HepG2 (cell line): ENCODE results near the gene PODXL2. TPM values are rescaled to one million over a fixed set of nuclear protein-coding genes. Genes with fewer than 3 reads are reported as not detected.

Experiments used
- ATAC-seq: fragments of 200-7000 bp; cut with Tn5 transposase; 3 replicates; pipeline ENCODE4 v1.9.1; 2020; ENCODE audit warnings: mild to moderate bottlenecking, moderate library complexity
- BruUV-seq: library from RNA; stranded (reverse); fragments of 400-500 nt; replicated peaks from 2 replicates; lab custom pipeline; 2021; lab: Mats Ljungman, UMichigan
- CTCF ChIA-PET: fragments of 300-600 bp; formaldehyde crosslinking; extraction: SDS; loops from one replicate; lab custom pipeline; 2021; ENCODE audit warnings: low total read pairs, inconsistent platforms, low intra/inter-chr PET ratio; lab: Yijun Ruan, JAX
- POLR2A ChIA-PET: fragments of 350-600 bp; sonication (Branson Sonifier 250); formaldehyde crosslinking; loops from one replicate; lab custom pipeline; 2020; ENCODE audit warnings: antibody characterized with exemption, inconsistent platforms; lab: Yijun Ruan, JAX
- DNase-seq: peaks from one replicate; pipeline ENCODE4 v3.0.0-alpha.2; 2015; ENCODE audit warnings: low spot score
- FAIRE-seq: peaks from 3 replicates; lab custom pipeline; 2011; peaks lifted over from hg19 to GRCh38; lab: Jason Lieb, UNC
- H2AFZ ChIP-seq: one replicate; pipeline ENCODE4 v1.6.1; 2011; ENCODE audit warnings: low read length, inconsistent platforms
- H3K27ac ChIP-seq: fragments of 300-600 bp; 3 replicates; pipeline ENCODE4 v1.8.0; 2011; ENCODE audit warnings: mixed run types, mild to moderate bottlenecking, mixed read lengths, low read length, inconsistent platforms; ENCODE audit not compliant: insufficient read depth; ENCODE audit errors: extremely low read length
- H3K27me3 ChIP-seq, 2 experiments: fragments of 200-600 bp in 1 of 2; 2 replicates in 1 of 2; 3 replicates in 1 of 2; pipeline versions ENCODE4 v1.6.0 to v1.8.0; 2011; ENCODE audit warnings: low read length in 2 of 2, mild to moderate bottlenecking in 2 of 2, moderate library complexity in 2 of 2, inconsistent platforms in 1 of 2; ENCODE audit not compliant: insufficient read depth in 2 of 2, control insufficient read depth in 1 of 2
- H3K36me3 ChIP-seq, 2 experiments: fragments of 200-600 bp in 1 of 2; replicated peaks in 1 of 2; 2 replicates in 1 of 2; 3 replicates in 1 of 2; pipeline versions ENCODE4 v1.5.1 to v1.8.0; 2011; ENCODE audit warnings: low read length in 2 of 2, inconsistent platforms in 1 of 2; ENCODE audit not compliant: insufficient read depth in 2 of 2, control insufficient read depth in 1 of 2
- H3K4me1 ChIP-seq: 2 replicates; pipeline ENCODE4 v1.5.1; 2012; ENCODE audit warnings: low read length, inconsistent platforms; ENCODE audit not compliant: insufficient read depth
- H3K4me2 ChIP-seq: 2 replicates; pipeline ENCODE4 v1.6.0; 2011; ENCODE audit warnings: low read depth, low read length, inconsistent platforms
- H3K4me3 ChIP-seq, 3 experiments: fragments of 200-600 bp in 1 of 3; sonication (generic), shearing (Covaris generic) in 1 of 3; replicated peaks in 1 of 3; 2 replicates each; pipeline ENCODE4 v1.5.1; 2011 to 2016; ENCODE audit warnings: low read length in 3 of 3, inconsistent platforms in 2 of 3, low read depth in 2 of 3, mild to moderate bottlenecking in 2 of 3, control low read depth in 1 of 3, mixed read lengths in 1 of 3; ENCODE audit not compliant: insufficient read depth in 1 of 3
- H3K79me2 ChIP-seq: one replicate; pipeline ENCODE4 v1.6.1; 2011; ENCODE audit warnings: low read length, inconsistent platforms; ENCODE audit not compliant: insufficient read depth
- H3K9ac ChIP-seq: 2 replicates; pipeline ENCODE4 v1.6.0; 2011; ENCODE audit warnings: mild to moderate bottlenecking, low read depth, low read length, inconsistent platforms; ENCODE audit not compliant: insufficient read depth
- H3K9me3 ChIP-seq: 2 replicates; pipeline ENCODE4 v1.5.1; 2012; ENCODE audit warnings: mild to moderate bottlenecking, low read length
- H4K20me1 ChIP-seq: 2 replicates; pipeline ENCODE4 v1.6.0; 2011; ENCODE audit warnings: inconsistent platforms, mild to moderate bottlenecking, low read length, moderate library complexity; ENCODE audit not compliant: insufficient read depth
- CBX2 ChIP-seq, 2 experiments: fragments of 200-600 bp in 1 of 2; sonication (generic); formaldehyde crosslinking in 1 of 2; IDR thresholded peaks; 2 replicates each; pipeline versions ENCODE4 v1.7.0 to v1.8.1; 2018 to 2022; ENCODE audit warnings: low read depth in 2 of 2, low read length in 1 of 2, mild to moderate bottlenecking in 1 of 2, missing genetic modification reagents in 1 of 2
- CEBPG ChIP-seq: IDR thresholded peaks from 2 replicates; pipeline ENCODE4 v1.6.1; 2016
- DNMT3B ChIP-seq: conservative IDR thresholded peaks from 2 replicates; pipeline ENCODE4 v1.6.1; 2016; ENCODE audit warnings: missing biosample characterization, control low read depth
- HNRNPK ChIP-seq: fragments of 200-400 bp; formaldehyde crosslinking; IDR thresholded peaks from 2 replicates; pipeline ENCODE4 v1.6.1; 2018; ENCODE audit warnings: low read length, low read depth, moderate library complexity, mild to moderate bottlenecking; ENCODE audit not compliant: poor library complexity, severe bottlenecking
- PLRG1 ChIP-seq: fragments of 450-650 bp; conservative IDR thresholded peaks from 2 replicates; pipeline ENCODE4 v1.6.1; 2016
- REPIN1 ChIP-seq: sonication (generic); formaldehyde crosslinking; IDR thresholded peaks from 2 replicates; pipeline ENCODE4 v1.8.0; 2022; ENCODE audit warnings: missing genetic modification reagents, low read depth, mild to moderate bottlenecking, borderline replicate concordance
- SAFB2 ChIP-seq: sonication (generic); formaldehyde crosslinking; IDR thresholded peaks from 2 replicates; pipeline ENCODE4 v1.5.1; 2020; ENCODE audit warnings: missing genetic modification reagents, low read depth, mild to moderate bottlenecking, borderline replicate concordance
- SNRNP70 ChIP-seq: fragments of 200-400 bp; formaldehyde crosslinking; IDR thresholded peaks from 2 replicates; pipeline ENCODE4 v1.6.1; 2017; ENCODE audit warnings: mild to moderate bottlenecking, low read depth, low read length, moderate library complexity
- TCF7L2 ChIP-seq: IDR thresholded peaks from 2 replicates; pipeline ENCODE4 v1.6.1; 2011; ENCODE audit warnings: mild to moderate bottlenecking, low read depth, low read length, moderate library complexity
- ZBTB38 ChIP-seq: sonication (generic); formaldehyde crosslinking; IDR thresholded peaks from 2 replicates; pipeline ENCODE4 v1.5.1; 2020; ENCODE audit warnings: mild to moderate bottlenecking, missing genetic modification reagents
- ZNF10 ChIP-seq: sonication (generic); formaldehyde crosslinking; IDR thresholded peaks from 2 replicates; pipeline ENCODE4 v1.4.0; 2020; ENCODE audit warnings: mild to moderate bottlenecking, low read depth, missing genetic modification reagents, borderline replicate concordance
- ZNF24 ChIP-seq: fragments of 450-650 bp; IDR thresholded peaks from 2 replicates; pipeline ENCODE4 v1.6.1; 2017; ENCODE audit warnings: antibody characterized with exemption, mild to moderate bottlenecking
- ZNF317 ChIP-seq: sonication (generic); formaldehyde crosslinking; IDR thresholded peaks from 2 replicates; pipeline ENCODE4 v1.5.0; 2020; ENCODE audit warnings: mild to moderate bottlenecking, missing genetic modification reagents
- ZNF761 ChIP-seq: sonication (generic); formaldehyde crosslinking; conservative IDR thresholded peaks from 2 replicates; pipeline ENCODE4 v1.4.0; 2020; ENCODE audit warnings: mild to moderate bottlenecking, missing genetic modification reagents
- ZNF777 ChIP-seq: sonication (generic); formaldehyde crosslinking; IDR thresholded peaks from 2 replicates; pipeline ENCODE4 v1.4.0; 2020; ENCODE audit warnings: missing genetic modification reagents
- WGBS: methylation state at CpG from one replicate; pipeline ENCODE4 v1.1.6; 2017; ENCODE audit warnings: low lambda C conversion rate; 5-methylcytosine and 5-hydroxymethylcytosine counted together
- in situ Hi-C: cut with HindIII; loops from 2 replicates; pipeline ENCODE4 v1.10.0; 2017; ENCODE audit warnings: low pct_unique_long_range_greater_than_20kb; ENCODE audit not compliant: extremely low pct_ligation_motif_present
- intact Hi-C: fragments of 100-400 bp; cut with micrococcal nuclease; formaldehyde crosslinking; loops from one replicate; pipeline ENCODE4 v1.10.0; 2022; ENCODE audit not compliant: unreplicated experiment
- polyA plus RNA-seq, 8 experiments: library from polyadenylated mRNA; depleted of rRNA in 3 of 8; stranded (reverse) in 7 of 8; unstranded in 1 of 8; fragments of >200 nt; fragmentation: Illumina TruSeq in 4 of 8; extraction: Trizol in 4 of 8; gene quantifications; 2 replicates each; pipeline versions ENCODE4 v1.2.1 to v1.2.3, GENCODE V29; 2011 to 2016; ENCODE audit warnings: low read depth in 4 of 8, missing spikeins in 1 of 8, mixed read lengths in 1 of 8; ENCODE audit not compliant: insufficient read depth in 1 of 8
- total RNA-seq, 5 experiments: library from RNA; depleted of rRNA; stranded (reverse); fragments of >200 nt; fragmentation: Illumina TruSeq; extraction: Trizol; gene quantifications; 2 replicates each; pipeline ENCODE4 v1.2.3, GENCODE V29; 2016; ENCODE audit warnings: low read depth in 1 of 5
- TF ChIP-seq, protein P1 (sequence below): sonication (generic); formaldehyde crosslinking; IDR thresholded peaks from 2 replicates; pipeline ENCODE4 v1.5.0; 2020; ENCODE audit warnings: mild to moderate bottlenecking, missing genetic modification reagents

Gene PODXL2
- total and polyA plus RNA-seq, 2 of the 13 experiments (the other 11 are each of a cell fraction or from before 2014, with no cell fraction given): 20.4 to 25.1 TPM

DNA sequence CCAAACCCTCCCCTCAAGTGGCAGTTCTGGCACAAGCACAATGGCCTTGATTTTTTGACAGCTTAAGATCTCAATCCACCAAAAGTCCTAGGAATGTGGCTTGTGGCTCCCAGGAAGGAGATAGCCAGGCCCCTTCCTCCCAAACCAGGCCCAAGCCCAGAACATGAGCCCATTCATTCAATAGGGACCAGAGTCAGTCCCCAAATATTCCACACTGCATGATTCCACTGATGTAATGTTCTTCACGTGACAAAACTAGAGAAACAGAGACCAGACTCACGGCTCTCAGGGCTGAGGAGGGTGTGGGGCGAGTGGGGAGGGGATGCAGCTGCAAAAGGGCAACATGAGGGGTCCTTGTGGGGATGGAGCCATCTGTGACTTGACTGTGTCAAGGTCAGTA is 69.3 kb downstream of the PODXL2 start:
- H3K4me3 ChIP-seq: no peak overlapping the region; a peak in 1 of 6 replicates
- H3K4me2 ChIP-seq: no peak overlapping the region
- no peaks in the 10 kb centered on the region for H4K20me1 ChIP-seq
- WGBS: 39% methylated on average over 3 of the region's 3 CpGs
- H3K4me1 ChIP-seq: peaks cover 12% of the 10 kb centered on the region
- no TSS peak for BruUV-seq
- H3K36me3 ChIP-seq: no peaks in the 10 kb centered on the region
- H3K79me2 ChIP-seq: no peaks in the 10 kb centered on the region
- FAIRE-seq (no peak), DNase-seq (no peak), ATAC-seq (no peak)
- no peak overlapping the region for H3K27ac ChIP-seq
- POLR2A ChIA-PET: no interaction called here
- TF ChIP-seq SNRNP70: no peak
- no peak for TF ChIP-seq PLRG1
- peaks cover 0 to 2% of the 10 kb centered on the region in 2 experiments; a peak in 2 of 5 replicates for H3K27me3 ChIP-seq
- in situ Hi-C loops: no loop called here
- intact Hi-C loops: loop anchor here (10.0 kb wide), 2 partner anchors 103 to 137 kb away; partner anchors contain the start of genes MCM2 and TPRA1
- H2AFZ ChIP-seq: no peak overlapping the region
- H3K9ac ChIP-seq: no peak overlapping the region
- CTCF ChIA-PET: no interaction called here
- H3K9me3 ChIP-seq: no peaks in the 10 kb centered on the region

DNA sequence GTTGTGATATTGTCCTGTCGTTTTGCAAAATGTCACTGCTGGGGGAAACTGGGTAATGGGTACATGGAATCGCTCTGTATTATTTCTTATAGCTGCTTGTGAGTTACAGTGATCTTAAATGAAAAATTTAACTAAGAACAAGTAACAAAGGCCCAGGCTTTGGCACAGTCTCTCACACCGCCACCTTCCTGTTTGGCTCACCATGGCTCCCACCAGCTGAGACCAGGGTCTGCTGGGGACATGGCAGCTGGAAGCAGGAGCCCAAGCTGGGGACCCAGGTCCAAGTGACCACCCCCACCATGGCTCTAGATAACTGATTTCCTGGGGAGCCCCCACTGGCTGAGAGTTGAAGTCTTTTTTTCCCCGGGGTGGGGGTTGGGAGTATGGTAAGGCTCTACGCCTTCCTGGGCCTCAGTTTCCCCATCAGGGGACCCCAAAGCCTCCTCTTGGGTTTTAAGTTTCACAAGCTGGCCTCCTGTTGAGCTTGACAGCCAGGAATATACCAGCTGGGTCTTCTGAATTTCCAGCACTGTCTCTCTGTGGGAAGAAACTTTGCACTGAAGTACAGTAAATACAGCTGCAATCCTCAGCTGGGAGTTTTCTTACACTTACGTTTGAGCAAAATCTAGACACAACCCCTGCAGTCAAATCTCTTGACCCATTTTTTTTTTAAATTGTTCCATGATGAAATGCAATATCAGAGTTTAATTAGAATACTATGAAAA is 69.9 kb downstream of the PODXL2 start:
- no peak for DNase-seq
- in situ Hi-C loops (no loop called here), intact Hi-C loops (loop anchor here (10.0 kb wide), 2 partner anchors 104 to 136 kb away; partner anchors contain the start of genes MCM2 and TPRA1)
- 36% methylated on average over 5 of the region's 6 CpGs for WGBS
- Histone ChIP-seq H3K9me3 (no peaks in the 10 kb centered on the region), H3K27ac (no peak overlapping the region), H4K20me1 (no peaks in the 10 kb centered on the region), H3K36me3 (no peaks in the 10 kb centered on the region), H3K4me3 (no peak overlapping the region), H3K4me1 (peaks cover 12% of the 10 kb centered on the region), H3K4me2 (no peak overlapping the region), H3K79me2 (no peaks in the 10 kb centered on the region), H2AFZ (no peak overlapping the region), H3K27me3 (peaks cover 0 to 2% of the 10 kb centered on the region in 2 experiments; a peak in 2 of 5 replicates), H3K9ac (no peak overlapping the region)
- POLR2A ChIA-PET: no interaction called here
- no peak for ATAC-seq
- TF ChIP-seq ZNF10 (CRISPR knock-in tag): no peak
- TF ChIP-seq HNRNPK: no peak
- no peak for TF ChIP-seq REPIN1 (CRISPR knock-in tag)
- no peak for TF ChIP-seq ZBTB38 (CRISPR knock-in tag)
- no peak for TF ChIP-seq ZNF761 (CRISPR knock-in tag)
- no peak for TF ChIP-seq TCF7L2
- TF ChIP-seq ZNF777 (CRISPR knock-in tag): no peak
- TF ChIP-seq SAFB2 (CRISPR knock-in tag): no peak
- no peak for TF ChIP-seq DNMT3B (CRISPR knock-in tag)
- no peak for TF ChIP-seq ZNF24
- no peak for TF ChIP-seq CEBPG (CRISPR knock-in tag)
- TF ChIP-seq, protein P1, sequence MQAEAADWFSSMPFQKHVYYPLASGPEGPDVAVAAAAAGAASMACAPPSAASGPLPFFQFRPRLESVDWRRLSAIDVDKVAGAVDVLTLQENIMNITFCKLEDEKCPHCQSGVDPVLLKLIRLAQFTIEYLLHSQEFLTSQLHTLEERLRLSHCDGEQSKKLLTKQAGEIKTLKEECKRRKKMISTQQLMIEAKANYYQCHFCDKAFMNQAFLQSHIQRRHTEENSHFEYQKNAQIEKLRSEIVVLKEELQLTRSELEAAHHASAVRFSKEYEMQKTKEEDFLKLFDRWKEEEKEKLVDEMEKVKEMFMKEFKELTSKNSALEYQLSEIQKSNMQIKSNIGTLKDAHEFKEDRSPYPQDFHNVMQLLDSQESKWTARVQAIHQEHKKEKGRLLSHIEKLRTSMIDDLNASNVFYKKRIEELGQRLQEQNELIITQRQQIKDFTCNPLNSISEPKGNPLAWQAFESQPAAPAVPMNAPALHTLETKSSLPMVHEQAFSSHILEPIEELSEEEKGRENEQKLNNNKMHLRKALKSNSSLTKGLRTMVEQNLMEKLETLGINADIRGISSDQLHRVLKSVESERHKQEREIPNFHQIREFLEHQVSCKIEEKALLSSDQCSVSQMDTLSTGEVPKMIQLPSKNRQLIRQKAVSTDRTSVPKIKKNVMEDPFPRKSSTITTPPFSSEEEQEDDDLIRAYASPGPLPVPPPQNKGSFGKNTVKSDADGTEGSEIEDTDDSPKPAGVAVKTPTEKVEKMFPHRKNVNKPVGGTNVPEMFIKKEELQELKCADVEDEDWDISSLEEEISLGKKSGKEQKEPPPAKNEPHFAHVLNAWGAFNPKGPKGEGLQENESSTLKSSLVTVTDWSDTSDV: no peak
- no peak for TF ChIP-seq CBX2 (IDR thresholded peaks at IDR 0.05; ENCODE audit: low read depth, low read length)
- TF ChIP-seq CBX2 (CRISPR knock-in tag; IDR thresholded peaks at IDR 0.05; ENCODE audit: low read depth): no peak
- no peak for TF ChIP-seq ZNF317 (CRISPR knock-in tag)
- FAIRE-seq: no peak
- no TSS peak for BruUV-seq
- CTCF ChIA-PET: no interaction called here
